Measurements from ENCODE around the gene TTC38.
A peak's percentile ranks its signal among the peaks of the same experiment; 100 is the strongest.

TTC38 gene

DNA sequence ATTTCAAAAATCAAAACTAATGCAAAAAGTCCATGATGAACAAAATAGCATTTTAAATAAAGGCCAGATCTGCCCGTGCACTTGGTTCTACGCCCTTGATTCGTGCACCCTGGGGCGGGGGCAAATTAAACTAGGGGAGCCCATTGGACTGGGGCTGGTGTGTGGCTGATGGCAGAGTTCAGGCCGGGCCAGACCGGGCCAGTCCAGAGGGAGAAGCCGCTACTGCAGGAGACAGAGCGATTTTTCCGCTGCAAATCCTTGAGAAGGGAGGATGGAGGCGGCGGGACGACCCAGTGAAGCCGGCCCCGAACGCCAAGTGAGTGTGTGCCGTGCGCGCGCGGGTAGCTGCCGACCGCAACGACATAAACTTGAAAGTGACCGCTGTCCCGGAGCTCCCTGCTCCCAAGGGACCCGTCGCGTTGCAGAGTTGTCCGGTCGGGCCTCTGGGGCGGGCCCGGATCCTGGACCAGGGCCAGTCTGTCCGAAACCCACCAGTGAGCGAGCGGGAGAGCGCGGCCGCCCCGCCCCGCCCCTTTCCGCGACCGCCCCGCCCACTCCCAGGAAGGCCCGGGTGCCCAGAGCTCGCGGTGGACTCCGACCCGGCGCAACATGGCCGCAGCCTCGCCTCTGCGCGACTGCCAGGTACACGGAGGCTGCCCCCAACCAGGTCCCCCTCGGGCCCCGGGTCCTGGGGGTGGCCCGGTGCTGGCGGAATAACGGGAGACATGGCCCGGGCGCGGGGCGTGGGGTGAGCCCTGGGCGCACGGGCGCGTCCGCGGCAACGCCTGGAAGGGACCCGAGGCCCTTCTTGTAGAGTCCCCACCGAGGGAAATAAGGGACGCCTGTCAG is at the start of gene TTC38:
TTC38 (plus strand) TSS at position 578 of the 849 bp plus-strand sequence; CDS start at position 610, 32 bp downstream.
- peak; percentile 6 for DNase-seq

- DNase-seq: no peak
These were observed 48.2 kb upstream of the TTC38 start for GRCh38 chr22:46219636-46220035.

DNA sequence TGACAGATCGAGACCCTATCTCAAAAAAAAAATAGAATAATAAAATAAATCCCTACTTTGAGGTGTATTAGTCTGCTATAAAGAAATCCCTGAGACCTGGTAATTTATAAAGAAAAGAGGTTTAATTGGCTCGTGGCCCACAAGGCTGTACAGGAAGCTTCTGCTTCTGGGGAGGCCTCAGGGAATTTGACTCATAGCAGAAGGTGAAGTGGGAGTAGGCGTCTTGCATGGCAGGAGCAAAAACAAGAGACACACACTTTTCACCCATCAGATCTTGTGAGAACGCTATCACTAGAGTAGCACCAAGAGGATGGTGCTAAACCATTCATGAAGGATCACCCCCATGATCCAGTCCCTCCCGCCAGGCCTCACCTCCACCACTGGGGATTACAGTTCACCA is 46.9 kb upstream of the TTC38 start:
- DNase-seq: no peak

DNA sequence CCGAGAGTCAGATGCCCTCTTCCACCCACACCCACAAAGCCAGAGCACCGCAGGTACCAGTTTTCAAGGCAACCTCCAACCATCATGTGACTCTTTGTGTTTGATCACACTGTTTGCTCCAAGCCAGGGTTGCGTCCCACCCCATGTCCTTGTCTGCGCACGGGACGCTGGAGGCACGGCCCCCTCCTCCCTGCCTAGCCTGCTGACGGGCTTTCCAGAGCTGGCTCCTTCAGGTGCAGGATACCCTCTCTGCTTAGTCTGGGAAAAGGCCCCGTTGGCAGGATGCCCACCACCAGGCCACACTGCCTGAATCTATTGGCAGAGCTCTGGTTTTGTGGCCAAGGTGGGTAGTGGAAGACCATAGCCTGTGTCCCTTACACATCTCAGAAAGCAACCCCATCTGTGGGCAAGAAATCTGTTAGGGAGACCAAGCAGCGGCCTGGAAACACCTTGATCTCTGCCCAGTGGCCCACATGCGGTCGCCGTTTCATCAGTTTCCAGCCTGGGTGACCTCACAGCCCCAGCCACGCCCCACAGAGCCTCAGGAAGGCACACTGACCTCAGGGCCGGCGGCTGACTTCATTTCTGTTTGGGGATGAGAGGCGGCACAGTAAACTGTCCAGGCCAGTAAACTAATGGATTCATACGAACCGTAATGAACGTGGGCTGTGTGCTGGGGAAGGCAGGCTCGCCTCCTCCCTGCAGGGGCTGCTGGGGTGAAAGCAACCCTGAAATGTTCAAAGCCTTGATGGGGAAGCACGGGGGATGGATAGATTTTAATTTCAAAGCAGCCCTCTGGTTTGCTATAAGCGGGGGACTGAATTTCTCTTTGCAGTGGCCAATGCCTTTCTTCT is 43.5 kb upstream of the TTC38 start:
- no peak for DNase-seq

DNA sequence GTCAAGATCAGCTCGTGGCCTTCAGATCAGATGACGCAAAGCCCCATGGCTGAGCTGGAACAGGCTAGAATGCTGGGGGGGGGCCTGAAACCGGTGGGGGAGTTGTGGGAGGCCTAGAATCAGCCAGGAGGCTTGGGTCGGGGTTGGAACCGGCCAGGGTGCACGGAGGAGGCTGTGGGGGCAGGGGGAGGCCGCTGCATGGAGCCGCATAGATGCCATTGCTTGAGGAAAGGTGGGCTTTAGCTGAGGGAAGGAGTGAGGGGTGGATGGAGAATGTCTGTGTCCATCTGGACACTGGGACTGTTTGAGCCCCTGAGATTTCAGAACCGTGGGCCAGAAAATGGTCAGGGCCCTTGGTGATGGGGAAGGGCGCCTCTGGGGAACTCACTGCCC is 42.9 kb upstream of the TTC38 start:
- no peak for DNase-seq

- no peak for DNase-seq
These were observed 42.2 kb upstream of the TTC38 start for GRCh38 chr22:46225631-46226030.

DNA sequence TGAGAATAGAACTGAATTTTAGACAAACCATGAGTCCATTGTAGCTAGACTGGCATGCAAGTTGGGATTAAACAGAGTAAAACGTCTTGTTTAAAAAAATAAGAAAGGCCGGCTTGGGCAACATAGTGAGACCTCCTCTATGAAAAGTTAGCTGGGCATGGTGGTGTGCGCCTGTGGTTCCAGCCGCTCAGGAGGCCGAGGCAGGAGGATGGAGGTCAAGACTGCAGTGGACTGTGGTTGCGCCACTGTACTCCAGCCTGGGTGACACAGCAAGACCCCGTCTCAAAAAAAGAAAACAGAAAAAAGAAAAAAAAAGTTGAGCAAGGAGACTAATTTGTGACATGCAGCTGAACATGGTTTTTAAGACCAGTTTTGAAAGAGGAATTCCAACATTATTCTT is 41.2 kb upstream of the TTC38 start:
- DNase-seq: no peak

- DNase-seq: no peak
These were observed 38.1 kb upstream of the TTC38 start for GRCh38 chr22:46229701-46230100.

GRCh38 chr22:46230262-46230901 is 37.4 kb upstream of the TTC38 start:
- no peak for DNase-seq

- no peak for DNase-seq
These were observed 34.6 kb upstream of the TTC38 start for GRCh38 chr22:46233231-46233630.

- no peak for DNase-seq
These were observed 32.8 kb upstream of the TTC38 start for GRCh38 chr22:46234969-46235368.

GRCh38 chr22:46237453-46238124 is 30.2 kb upstream of the TTC38 start:
- no peak for DNase-seq

DNA sequence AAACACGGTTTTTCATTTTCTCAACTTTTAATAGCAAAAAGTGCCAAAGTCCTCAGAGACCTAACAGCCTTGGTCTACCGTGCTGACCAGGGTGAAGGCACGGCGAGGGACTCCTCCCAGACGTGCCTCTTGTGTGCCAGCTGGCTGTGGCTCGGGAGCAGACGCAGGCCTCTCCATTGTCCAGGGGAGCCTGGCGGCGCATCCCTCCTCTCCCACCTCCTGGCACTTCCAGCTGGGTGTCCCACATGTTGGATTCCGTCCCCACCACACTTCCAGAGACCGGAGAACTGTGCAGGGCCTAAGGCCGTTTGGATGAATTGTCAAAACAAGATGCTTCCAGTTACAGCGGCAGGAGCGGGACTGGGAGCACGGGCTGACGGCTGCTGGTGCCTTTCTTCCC is 29.3 kb upstream of the TTC38 start:
- DNase-seq: no peak

DNA sequence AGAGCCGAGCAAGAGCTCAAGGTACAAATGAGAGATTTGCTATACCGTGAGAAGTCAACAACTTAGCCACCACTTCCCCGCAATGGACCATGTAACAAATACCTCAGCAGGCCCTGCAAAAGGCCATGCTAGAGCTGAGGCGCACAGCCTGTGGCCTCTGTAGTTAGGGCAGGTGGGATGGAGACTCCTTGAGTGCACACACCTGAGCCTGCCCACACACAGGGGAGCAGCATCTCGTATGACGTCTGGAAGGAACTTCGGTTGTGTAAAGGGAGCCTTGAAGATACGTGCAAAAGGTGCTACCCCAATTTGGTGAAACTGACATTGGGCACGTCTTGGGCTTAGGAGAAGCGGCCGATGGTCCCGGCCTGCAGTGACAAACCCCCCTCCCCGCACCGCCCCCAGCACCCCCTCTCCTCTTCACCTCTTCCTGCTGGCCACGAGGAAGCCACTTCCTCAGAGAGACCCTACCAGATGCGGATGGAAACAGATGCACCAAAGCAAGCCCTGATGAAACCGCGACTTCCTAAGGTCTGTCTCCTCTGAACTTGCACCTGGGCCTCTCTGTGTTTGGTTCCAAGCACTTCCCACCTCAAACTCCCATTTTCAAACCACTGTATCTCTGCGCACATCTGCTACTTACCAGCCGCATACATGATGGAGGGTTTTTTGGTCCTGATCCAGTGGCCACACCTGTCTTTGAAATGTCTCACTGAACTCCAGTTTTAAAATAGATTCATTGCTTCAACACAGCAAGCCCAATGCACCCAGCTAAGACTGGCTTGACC is 28.4 kb upstream of the TTC38 start:
- DNase-seq: no peak

GRCh38 chr22:46240073-46240472 is 27.7 kb upstream of the TTC38 start:
- no peak for DNase-seq

DNA sequence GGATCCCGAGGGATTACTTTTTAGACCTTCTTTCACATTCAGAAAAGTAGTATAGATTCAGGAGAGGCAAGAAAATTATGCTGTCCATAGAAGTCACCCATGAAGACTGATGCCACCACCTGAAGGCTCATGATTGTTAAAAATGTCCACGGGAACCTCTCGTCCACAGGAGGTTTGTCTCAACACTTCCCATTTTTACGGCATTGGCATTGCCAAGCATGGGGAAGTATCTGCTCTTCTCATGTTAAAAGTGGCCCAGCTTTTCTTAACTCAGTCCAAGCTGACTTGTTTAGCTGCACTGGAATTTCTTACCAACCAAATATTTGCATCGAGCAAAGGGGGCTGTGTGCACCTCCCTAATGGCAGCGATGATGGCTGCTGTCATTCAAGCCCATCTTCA is 27.3 kb upstream of the TTC38 start:
- DNase-seq: no peak

GRCh38 chr22:46240907-46241306 is 26.9 kb upstream of the TTC38 start:
- no peak for DNase-seq

GRCh38 chr22:46241396-46242007 is 26.3 kb upstream of the TTC38 start:
- no peak for DNase-seq

DNA sequence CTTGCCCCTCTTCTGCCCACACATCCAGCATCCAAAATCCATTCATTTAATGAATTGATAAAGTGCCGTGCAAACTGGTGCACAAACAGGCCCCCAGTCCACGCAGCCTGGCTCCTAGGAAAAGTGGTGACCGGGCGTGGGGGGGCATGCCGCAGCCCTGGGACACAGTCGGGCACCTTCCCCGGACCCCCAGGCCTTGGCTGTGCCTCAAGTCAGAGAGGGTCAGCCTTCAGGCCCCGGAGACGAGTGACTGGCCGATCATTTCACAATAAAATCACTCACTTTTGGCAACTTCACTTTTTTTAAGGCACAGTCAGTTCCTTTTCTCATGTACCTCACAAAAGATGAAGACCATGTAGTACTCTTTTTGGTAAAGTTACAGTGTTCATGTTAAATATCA is 25.7 kb upstream of the TTC38 start:
- DNase-seq: no peak

- no peak for DNase-seq
These were observed 23.0 kb upstream of the TTC38 start for GRCh38 chr22:46244771-46245170.

- no peak for DNase-seq
These were observed 22.3 kb upstream of the TTC38 start for GRCh38 chr22:46245511-46245910.

DNA sequence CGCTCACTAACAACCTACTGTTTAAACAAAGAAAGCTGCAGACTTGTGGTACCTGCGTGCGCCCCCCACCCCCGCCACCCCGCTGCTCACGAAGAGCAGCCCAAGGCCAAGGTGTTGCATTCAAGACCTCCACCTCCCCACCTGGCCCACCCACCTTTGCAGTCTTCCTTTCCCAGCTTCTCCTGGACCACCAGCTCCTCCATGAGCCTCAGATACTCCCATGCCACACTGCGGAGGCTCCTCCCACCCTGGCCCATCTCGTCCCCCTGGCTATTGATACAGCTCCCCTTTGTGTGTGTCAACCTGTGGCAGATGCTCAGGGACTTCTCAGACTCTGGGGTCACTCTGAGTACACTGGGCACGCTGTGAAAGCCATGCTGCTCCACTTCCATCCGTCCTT is 21.6 kb upstream of the TTC38 start:
- DNase-seq: no peak

Measured in NCI-H2171 (cell line).